HG03565 (cell line): ENCODE data around the gene STON2.

Experiments
- ATAC-seq: cut with Tn5 transposase; IDR thresholded peaks from one replicate; pipeline ENCODE4 v1.9.1; 2021; ENCODE audit warnings: mild to moderate bottlenecking, moderate library complexity; ENCODE audit not compliant: unreplicated experiment

The STON2 gene

DNA sequence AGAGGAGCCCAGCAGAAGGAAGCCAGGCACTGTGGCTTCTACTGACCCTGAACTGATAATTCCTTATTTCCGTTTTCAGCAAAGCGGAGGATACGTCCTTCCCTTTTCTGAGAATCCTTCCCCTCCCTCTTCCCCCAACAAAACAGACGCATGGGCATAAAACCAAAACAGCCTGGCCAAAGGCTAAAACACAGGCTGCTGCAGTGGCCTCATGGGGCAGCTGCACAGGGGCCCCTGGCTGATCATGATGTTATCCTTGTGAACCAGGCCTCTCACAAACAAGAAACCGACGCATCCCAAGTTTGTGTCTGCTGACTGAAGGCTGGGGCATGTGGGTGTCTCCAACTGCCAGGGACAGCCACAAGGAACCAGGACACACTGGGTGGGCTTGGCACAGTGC is 23.4 kb upstream of the STON2 start:
- no peak for ATAC-seq

GRCh38 chr14:81418057-81418790 is 18.1 kb upstream of the STON2 start:
- ATAC-seq = no peak

GRCh38 chr14:81416981-81417380 is 16.9 kb upstream of the STON2 start:
- ATAC-seq = no peak

- ATAC-seq = no peak
Observed at GRCh38 chr14:81416194-81416952, 16.2 kb upstream of the STON2 start.

DNA sequence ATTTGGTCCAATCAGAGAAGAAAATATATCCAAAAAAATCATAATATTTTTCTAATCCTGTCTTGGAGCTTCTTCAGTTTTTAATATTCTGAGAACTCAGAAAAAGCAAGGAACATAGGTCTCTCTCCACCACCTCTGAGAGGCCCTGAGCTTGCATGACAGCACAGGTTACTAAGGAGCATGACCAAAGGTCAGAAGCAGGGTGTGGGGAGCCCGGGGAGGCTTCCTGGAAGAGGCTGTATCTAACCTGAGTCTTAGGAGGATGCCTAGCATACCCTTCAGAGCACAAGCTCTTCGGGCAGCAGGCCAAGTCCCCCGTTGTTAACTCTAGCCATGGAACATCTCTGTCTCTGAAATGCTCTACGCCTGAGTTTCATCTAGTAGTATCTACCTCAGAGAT is 15.7 kb upstream of the STON2 start:
- no peak for ATAC-seq

- ATAC-seq = no peak
Observed at GRCh38 chr14:81414123-81414522, 14.0 kb upstream of the STON2 start.

DNA sequence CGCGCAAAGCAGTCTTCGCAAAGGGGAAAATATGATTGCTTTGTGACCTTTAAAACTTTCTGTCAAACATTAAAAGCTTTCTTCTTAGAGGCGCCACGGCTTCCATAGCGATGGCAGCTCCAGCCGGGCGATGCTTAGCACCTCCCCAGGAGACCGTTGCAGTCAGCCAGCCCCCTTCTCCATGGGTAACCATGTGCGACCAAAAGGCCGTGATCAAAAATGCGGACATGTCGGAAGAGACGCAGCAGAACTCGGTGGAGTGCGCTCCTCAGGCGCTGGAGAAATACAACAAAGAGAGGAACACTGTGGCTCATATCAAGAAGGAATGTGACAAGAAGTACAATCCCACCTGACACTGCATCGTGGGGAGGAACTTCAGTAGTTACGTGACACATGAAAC is 12.7 kb upstream of the STON2 start:
- no peak for ATAC-seq

- ATAC-seq = no peak
Observed at GRCh38 chr14:81408595-81408994, 8.5 kb upstream of the STON2 start.

- no peak for ATAC-seq
Observed at GRCh38 chr14:81406863-81407262, 6.7 kb upstream of the STON2 start.

- ATAC-seq = no peak
Observed at GRCh38 chr14:81402123-81402495, 2.0 kb upstream of the STON2 start.

DNA sequence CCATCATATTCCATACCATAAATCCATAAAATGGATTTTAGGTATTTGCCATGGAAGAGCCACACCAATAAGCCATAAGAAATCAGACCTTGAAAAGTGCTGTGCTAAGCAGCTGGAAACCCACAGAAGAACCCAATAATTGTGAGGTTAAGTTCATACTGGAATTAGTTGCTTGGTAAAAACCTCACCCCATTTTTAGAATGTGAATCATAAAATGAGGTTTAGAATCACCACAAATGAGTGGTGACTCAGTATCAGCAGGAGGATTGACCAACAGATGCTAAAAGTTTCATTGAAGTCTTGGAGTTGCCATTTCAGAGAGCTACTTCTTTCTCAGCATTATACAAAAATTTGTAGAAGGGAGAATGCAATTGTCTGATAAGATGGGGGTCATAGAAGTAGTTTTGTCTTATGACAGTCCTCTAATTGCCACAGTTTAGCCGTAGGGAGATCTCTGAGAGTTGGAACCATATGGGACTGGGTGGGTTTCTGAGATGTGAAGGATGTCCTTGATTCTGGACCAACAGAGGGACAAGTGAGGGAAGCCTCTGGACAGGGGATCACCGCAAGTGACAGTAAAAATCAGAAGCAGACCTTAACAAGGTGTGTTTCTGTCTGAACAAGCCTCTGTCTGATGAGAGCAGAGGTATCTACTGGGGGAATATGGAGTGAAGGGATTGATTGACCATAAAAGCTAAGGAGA is 1.4 kb upstream of the STON2 start:
- ATAC-seq = peak; percentile 66

DNA sequence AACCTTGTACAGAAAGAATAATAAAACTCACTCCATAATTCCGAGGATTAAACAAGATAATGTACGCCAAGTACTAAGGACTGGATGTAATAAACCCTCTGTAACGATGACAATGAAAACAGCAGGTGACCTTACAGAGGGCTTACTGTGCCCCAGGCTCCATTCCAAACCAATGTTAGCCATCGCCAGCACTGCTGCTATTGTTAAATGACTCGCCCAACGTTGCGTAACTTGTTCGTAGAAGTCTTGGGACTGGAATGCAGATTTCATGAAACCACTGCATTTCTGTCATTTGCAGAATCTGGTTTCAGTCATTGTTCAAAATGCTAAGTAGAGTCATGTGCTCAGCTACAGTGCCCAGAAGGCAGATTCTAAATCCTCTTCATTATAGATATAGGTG is 728 bp upstream of the STON2 start:
- ATAC-seq = no peak

DNA sequence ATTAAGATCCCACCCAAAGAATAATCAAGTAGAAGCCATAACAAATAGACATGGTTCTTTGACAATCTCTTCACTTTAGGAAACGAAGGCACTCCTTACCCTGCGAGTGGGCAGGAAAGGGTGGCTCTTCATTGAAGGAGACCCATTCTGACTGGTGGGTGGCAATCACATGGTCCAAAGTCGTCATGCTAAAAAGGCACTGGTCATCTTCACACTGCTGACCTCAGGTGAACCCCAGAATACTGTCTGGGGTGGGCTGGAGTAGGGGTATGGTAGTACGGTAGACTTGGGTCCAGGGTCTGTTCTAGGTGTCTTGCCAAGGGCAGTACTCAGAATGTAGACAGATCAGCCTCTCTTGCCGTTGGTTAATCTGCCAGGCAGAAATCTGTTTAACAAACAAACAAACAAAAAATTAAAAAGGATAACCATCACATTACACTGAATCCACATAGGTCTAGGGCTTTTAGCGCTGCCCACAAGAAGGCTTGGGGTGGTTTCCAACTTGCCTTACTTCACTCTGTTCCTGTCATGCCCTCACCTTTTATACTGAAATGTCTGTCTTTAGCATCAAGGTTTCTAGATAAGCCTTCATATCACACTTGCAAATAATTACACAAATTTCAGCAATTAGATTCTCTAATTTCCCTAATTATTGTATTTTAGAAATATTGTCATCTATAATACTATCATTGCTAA is 1.8 kb downstream of the STON2 start:
- no peak for ATAC-seq

DNA sequence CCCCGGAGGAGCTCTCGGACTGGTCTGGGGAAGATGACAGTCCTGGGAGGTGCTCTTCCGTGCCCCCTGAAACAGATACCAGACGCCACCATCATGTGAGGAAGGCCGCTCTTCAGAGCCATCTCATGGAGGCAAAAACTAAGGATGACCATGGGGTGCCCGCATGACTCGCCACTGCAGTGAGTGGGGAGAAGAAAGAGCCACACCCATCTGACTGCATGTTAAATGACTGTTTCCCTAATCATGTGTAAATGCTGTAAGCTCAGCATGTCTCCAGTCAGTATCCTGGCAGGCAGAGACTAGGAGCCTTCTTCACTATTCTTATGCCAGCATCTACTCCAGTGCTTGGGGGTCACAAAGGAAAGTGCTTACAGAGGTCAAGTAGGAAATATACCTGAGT is 4.0 kb downstream of the STON2 start:
- ATAC-seq = no peak

DNA sequence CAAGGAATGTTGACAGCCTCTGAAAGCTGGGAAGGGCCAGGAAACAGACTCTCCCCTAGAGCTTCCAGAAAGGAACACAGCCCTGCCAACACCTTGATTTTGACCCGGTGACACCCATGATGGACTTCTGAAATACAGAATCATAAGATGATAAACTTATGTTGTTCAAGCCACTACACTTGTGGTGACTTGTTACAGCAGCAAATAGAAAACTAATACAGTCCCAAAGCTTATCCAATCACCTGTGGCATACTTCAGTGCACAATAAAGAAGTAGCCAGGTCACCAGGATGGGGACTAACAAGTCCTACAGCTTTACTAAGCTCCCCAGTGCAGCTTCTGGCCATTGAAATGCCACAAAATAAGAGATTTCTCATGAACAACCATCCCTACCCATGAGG is 5.4 kb downstream of the STON2 start:
- no peak for ATAC-seq

- no peak for ATAC-seq
Observed at GRCh38 chr14:81392976-81393643, 7.0 kb downstream of the STON2 start.

- no peak for ATAC-seq
Observed at GRCh38 chr14:81392052-81392451, 8.1 kb downstream of the STON2 start.

GRCh38 chr14:81390696-81391095 is 9.4 kb downstream of the STON2 start:
- no peak for ATAC-seq

DNA sequence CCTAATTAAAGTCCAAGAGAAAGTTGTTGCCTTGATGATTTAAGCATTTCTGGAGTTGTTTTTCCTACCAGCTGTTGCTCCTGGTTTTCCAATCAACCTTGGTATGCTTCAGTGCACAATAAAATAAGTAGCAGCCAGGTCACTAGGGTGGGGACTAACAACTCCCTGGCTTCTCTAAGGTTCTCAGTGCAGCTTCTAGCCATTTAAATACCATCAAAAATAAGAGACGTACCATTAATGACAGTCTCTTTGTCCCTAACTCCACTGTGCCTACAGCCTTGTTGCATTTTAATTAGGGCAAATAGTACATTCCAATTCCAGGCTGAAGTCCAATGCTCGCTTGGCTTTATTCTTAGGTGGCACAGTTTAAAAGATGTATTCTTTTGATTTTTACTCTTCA is 11.8 kb downstream of the STON2 start:
- ATAC-seq = no peak

GRCh38 chr14:81386290-81386745 is 13.8 kb downstream of the STON2 start:
- no peak for ATAC-seq

GRCh38 chr14:81385886-81386285 is 14.2 kb downstream of the STON2 start:
- no peak for ATAC-seq
